OCI-LY3 (cell line): ENCODE data around the gene FEV.

Experiments used
- H2AFZ ChIP-seq: fragments of 200-600, 300-600 bp; shearing (Covaris generic); 2 replicates; pipeline ENCODE4 v1.6.0; 2014; ENCODE audit warnings: antibody characterized with exemption, low read depth, low read length
- H3K27ac ChIP-seq: fragments of 200-600, 300-600 bp; sonication (generic); 2 replicates; pipeline ENCODE4 v1.5.1; 2014; ENCODE audit warnings: mild to moderate bottlenecking, low read length, moderate library complexity, mixed read lengths
- H3K27me3 ChIP-seq: fragments of 200-600, 300-600 bp; sonication (generic); 2 replicates; pipeline ENCODE4 v1.6.1; 2014; ENCODE audit warnings: low read depth, low read length, mixed read lengths
- H3K36me3 ChIP-seq: fragments of 200-600, 300-600 bp; sonication (generic); replicated peaks from 2 replicates; pipeline ENCODE3; 2014; ENCODE audit warnings: low read depth, low read length, mixed read lengths
- H3K4me1 ChIP-seq: fragments of 300-600, 200-600 bp; sonication (generic); 2 replicates; pipeline ENCODE4 v1.6.1; 2014; ENCODE audit warnings: low read length, mixed read lengths
- H3K4me2 ChIP-seq: fragments of 200-600, 300-600 bp; sonication (generic); 2 replicates; pipeline ENCODE4 v1.6.1; 2014; ENCODE audit warnings: low read length, mixed read lengths
- H3K4me3 ChIP-seq: fragments of 300-600, 200-600 bp; sonication (generic); 2 replicates; pipeline ENCODE4 v1.5.1; 2014; ENCODE audit warnings: antibody characterized with exemption, mild to moderate bottlenecking, low read length, moderate library complexity
- H3K79me2 ChIP-seq: fragments of 300-600, 200-600 bp; shearing (Covaris generic); 2 replicates; pipeline ENCODE4 v1.6.1; 2014; ENCODE audit warnings: mild to moderate bottlenecking, low read length, mixed read lengths
- H3K9ac ChIP-seq: fragments of 300-600, 200-600 bp; shearing (Covaris generic); 2 replicates; pipeline ENCODE4 v1.6.0; 2014; ENCODE audit warnings: mild to moderate bottlenecking, low read length, moderate library complexity
- H3K9me3 ChIP-seq: fragments of 200-600, 300-600 bp; shearing (Covaris generic); 2 replicates; pipeline ENCODE4 v1.6.1; 2014; ENCODE audit warnings: low read length, mixed read lengths; ENCODE audit not compliant: insufficient read depth
- H4K20me1 ChIP-seq: fragments of 200-600, 300-600 bp; sonication (generic); 2 replicates; pipeline ENCODE4 v1.6.1; 2016; ENCODE audit warnings: low read length, mixed read lengths; ENCODE audit not compliant: insufficient read depth
- CTCF ChIP-seq: fragments of 200-600, 300-600 bp; sonication (generic); IDR thresholded peaks from 2 replicates; pipeline ENCODE4 v1.5.1; 2014; ENCODE audit warnings: antibody characterized with exemption, low read length, low read depth
- EZH2phosphoT487 ChIP-seq: fragments of 200-600 bp; shearing (Covaris generic); IDR thresholded peaks from 2 replicates; pipeline ENCODE4 v1.6.1; 2018; ENCODE audit warnings: antibody characterized with exemption, mixed run types, low read depth

The FEV gene

GRCh38 chr2:218957671-218958070 is 27.3 kb downstream of the FEV start:
- no peaks in the 10 kb centered on the region for H3K27me3 ChIP-seq
- no peaks in the 10 kb centered on the region for H4K20me1 ChIP-seq
- H3K36me3 ChIP-seq = no peaks in the 10 kb centered on the region
- no peak overlapping the region for H2AFZ ChIP-seq
- no peak overlapping the region for H3K9ac ChIP-seq
- no peaks in the 10 kb centered on the region for H3K79me2 ChIP-seq
- H3K4me3 ChIP-seq = no peak overlapping the region
- no peaks in the 10 kb centered on the region for H3K9me3 ChIP-seq
- TF ChIP-seq EZH2phosphoT487 (no peak), CTCF (no peak)
- H3K4me1 ChIP-seq = peaks cover 5% of the 10 kb centered on the region; the same call in 1 of the 2 replicates
- no peak overlapping the region for H3K4me2 ChIP-seq
- no peak overlapping the region for H3K27ac ChIP-seq

- H3K36me3 ChIP-seq = no peaks in the 10 kb centered on the region
- H3K4me1 ChIP-seq = peaks cover 5% of the 10 kb centered on the region; the same call in 1 of the 2 replicates
- H3K9ac ChIP-seq = no peak overlapping the region
- no peaks in the 10 kb centered on the region for H3K9me3 ChIP-seq
- TF ChIP-seq CTCF = no peak
- TF ChIP-seq EZH2phosphoT487 = no peak
- no peaks in the 10 kb centered on the region for H3K79me2 ChIP-seq
- no peaks in the 10 kb centered on the region for H3K27me3 ChIP-seq
- no peak overlapping the region for H3K4me2 ChIP-seq
- H2AFZ ChIP-seq = no peak overlapping the region
- no peak overlapping the region for H3K4me3 ChIP-seq
- H4K20me1 ChIP-seq = no peaks in the 10 kb centered on the region
- no peak overlapping the region for H3K27ac ChIP-seq
Observed at GRCh38 chr2:218956039-218956438, 28.9 kb downstream of the FEV start.

- no peaks in the 10 kb centered on the region for H3K9me3 ChIP-seq
- no peak overlapping the region for H3K4me3 ChIP-seq
- H3K9ac ChIP-seq = no peak overlapping the region
- H3K27ac ChIP-seq = no peak overlapping the region
- no peak overlapping the region for H2AFZ ChIP-seq
- H3K4me2 ChIP-seq = no peak overlapping the region
- TF ChIP-seq EZH2phosphoT487 (no peak), CTCF (no peak)
- H3K27me3 ChIP-seq = no peaks in the 10 kb centered on the region
- no peaks in the 10 kb centered on the region for H3K36me3 ChIP-seq
- H4K20me1 ChIP-seq = no peaks in the 10 kb centered on the region
- H3K79me2 ChIP-seq = no peaks in the 10 kb centered on the region
- H3K4me1 ChIP-seq = peaks cover 5% of the 10 kb centered on the region; the same call in 1 of the 2 replicates
Observed at GRCh38 chr2:218954541-218955300, 30.3 kb downstream of the FEV start.

- Histone ChIP-seq H3K4me3 (no peak overlapping the region), H3K27me3 (no peaks in the 10 kb centered on the region), H3K27ac (no peak overlapping the region), H3K9me3 (no peaks in the 10 kb centered on the region), H3K79me2 (no peaks in the 10 kb centered on the region), H3K9ac (no peak overlapping the region), H3K36me3 (no peaks in the 10 kb centered on the region), H4K20me1 (no peaks in the 10 kb centered on the region), H3K4me1 (no peaks in the 10 kb centered on the region), H3K4me2 (no peak overlapping the region), H2AFZ (no peak overlapping the region)
- TF ChIP-seq EZH2phosphoT487 = no peak
- TF ChIP-seq CTCF = no peak
Observed at GRCh38 chr2:218953366-218953954, 31.5 kb downstream of the FEV start.
